Stimulated activated CD4-positive, alpha-beta T cell treated with anti-CD3 and anti-CD28 coated beads, Interleukin-1b, Interleukin-23, amount 100 ng/mL, for 24 hours (primary cell): ENCODE data around the gene TMEM141.

ENCODE experiments used
- DNase-seq, 4 experiments: peaks; one replicate each; pipeline ENCODE4 v3.0.0-alpha.2; 2020; ENCODE audit warnings: low read depth in 4 of 4, low spot score in 1 of 4

TMEM141 gene

GRCh38 chr9:136790640-136791515 is at the start of gene TMEM141:
TSS of gene TMEM141 (plus strand) at chr9:136791344. CDS start at chr9:136791371, 27 bp downstream.
- DNase-seq = peak; percentile 100

GRCh38 chr9:136741883-136742571 is 49.1 kb upstream of the TMEM141 start:
- no peak for DNase-seq

- no peak for DNase-seq
Observed at GRCh38 chr9:136742591-136743391, 48.4 kb upstream of the TMEM141 start, which contains the start of gene LCN10. TSS of gene LCN10 (minus strand) at chr9:136742940. CDS start at chr9:136742903, 37 bp downstream.

GRCh38 chr9:136743639-136744211 is 47.4 kb upstream of the TMEM141 start:
- no peak for DNase-seq

- DNase-seq = no peak
Observed at GRCh38 chr9:136744773-136745172, 46.4 kb upstream of the TMEM141 start.

GRCh38 chr9:136745389-136746154 is 45.6 kb upstream of the TMEM141 start:
- no peak for DNase-seq

- no peak for DNase-seq
Observed at GRCh38 chr9:136746155-136746490, 45.0 kb upstream of the TMEM141 start.

GRCh38 chr9:136746621-136747020 is 44.5 kb upstream of the TMEM141 start:
- no peak for DNase-seq

- DNase-seq = no peak
Observed at GRCh38 chr9:136747161-136748060, 43.7 kb upstream of the TMEM141 start.

- no peak for DNase-seq
Observed at GRCh38 chr9:136748201-136748600, 42.9 kb upstream of the TMEM141 start, which contains the start of gene LCN6. TSS of gene LCN6 (minus strand) at chr9:136748525. CDS start at chr9:136748483, 42 bp downstream.

GRCh38 chr9:136748666-136749611 is 42.2 kb upstream of the TMEM141 start:
- no peak for DNase-seq

GRCh38 chr9:136750526-136750925 is 40.6 kb upstream of the TMEM141 start:
- DNase-seq = no peak

GRCh38 chr9:136751244-136751643 is 39.9 kb upstream of the TMEM141 start:
- DNase-seq = no peak

GRCh38 chr9:136751814-136752213 is 39.3 kb upstream of the TMEM141 start:
- DNase-seq = no peak

GRCh38 chr9:136753371-136754058 is 37.6 kb upstream of the TMEM141 start:
- DNase-seq = no peak

- no peak for DNase-seq
Observed at GRCh38 chr9:136754059-136754572, 37.0 kb upstream of the TMEM141 start.

- DNase-seq = no peak
Observed at GRCh38 chr9:136754626-136755301, 36.4 kb upstream of the TMEM141 start.
